ENCODE results near the gene AUTS2.

DNA sequence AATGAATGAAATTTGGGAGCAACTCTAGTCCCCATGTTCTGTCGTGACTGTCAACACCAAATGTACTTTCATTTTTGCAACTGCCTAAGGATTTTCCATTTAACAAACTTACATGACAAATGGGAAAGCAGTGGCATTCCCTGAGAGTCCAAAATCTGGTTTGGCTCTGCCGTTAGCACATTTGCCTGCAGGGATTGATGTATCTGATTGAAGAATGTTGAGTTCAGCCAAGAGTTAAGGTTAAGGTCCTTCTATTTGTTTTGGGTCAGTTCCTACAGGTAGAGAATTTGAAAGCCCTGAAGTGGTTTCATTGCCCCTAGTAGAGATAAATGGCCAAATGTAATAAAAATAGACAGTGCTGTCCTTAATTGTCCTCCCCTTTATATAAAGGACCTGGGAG, 1127.2 kb downstream of the AUTS2 start:
- TF ChIP-seq POLR2A (IDR thresholded peaks at IDR 0.05): no peak
- TF ChIP-seq, protein P1, sequence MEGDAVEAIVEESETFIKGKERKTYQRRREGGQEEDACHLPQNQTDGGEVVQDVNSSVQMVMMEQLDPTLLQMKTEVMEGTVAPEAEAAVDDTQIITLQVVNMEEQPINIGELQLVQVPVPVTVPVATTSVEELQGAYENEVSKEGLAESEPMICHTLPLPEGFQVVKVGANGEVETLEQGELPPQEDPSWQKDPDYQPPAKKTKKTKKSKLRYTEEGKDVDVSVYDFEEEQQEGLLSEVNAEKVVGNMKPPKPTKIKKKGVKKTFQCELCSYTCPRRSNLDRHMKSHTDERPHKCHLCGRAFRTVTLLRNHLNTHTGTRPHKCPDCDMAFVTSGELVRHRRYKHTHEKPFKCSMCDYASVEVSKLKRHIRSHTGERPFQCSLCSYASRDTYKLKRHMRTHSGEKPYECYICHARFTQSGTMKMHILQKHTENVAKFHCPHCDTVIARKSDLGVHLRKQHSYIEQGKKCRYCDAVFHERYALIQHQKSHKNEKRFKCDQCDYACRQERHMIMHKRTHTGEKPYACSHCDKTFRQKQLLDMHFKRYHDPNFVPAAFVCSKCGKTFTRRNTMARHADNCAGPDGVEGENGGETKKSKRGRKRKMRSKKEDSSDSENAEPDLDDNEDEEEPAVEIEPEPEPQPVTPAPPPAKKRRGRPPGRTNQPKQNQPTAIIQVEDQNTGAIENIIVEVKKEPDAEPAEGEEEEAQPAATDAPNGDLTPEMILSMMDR (IDR thresholded peaks at IDR 0.05): no peak

Measured in vagina (tissue), 2 donors.